Endodermal cell (in vitro differentiated cells): ENCODE measurements around the gene WNT10A. TPM values are rescaled to one million over a fixed set of nuclear protein-coding genes. Genes with fewer than 3 reads are reported as not detected.

Source experiments
- DNase-seq: peaks from one replicate; pipeline ENCODE4 v3.0.0-alpha.2; 2017
- H3K27ac ChIP-seq: 2 replicates; pipeline ENCODE4 v1.5.1; 2013; ENCODE audit warnings: mild to moderate bottlenecking, low read depth, low read length, moderate library complexity
- H3K27me3 ChIP-seq: 2 replicates; pipeline ENCODE4 v1.6.1; 2013; ENCODE audit warnings: mild to moderate bottlenecking, low read length, moderate library complexity; ENCODE audit not compliant: insufficient read depth, control insufficient read depth, poor library complexity, severe bottlenecking
- H3K36me3 ChIP-seq: 2 replicates; pipeline ENCODE4 v1.7.0; 2013; ENCODE audit warnings: mild to moderate bottlenecking, low read length, moderate library complexity; ENCODE audit not compliant: control insufficient read depth, insufficient read depth
- H3K4me1 ChIP-seq: one replicate; pipeline ENCODE4 v1.7.0; 2013; ENCODE audit warnings: low read length; ENCODE audit not compliant: control insufficient read depth, insufficient read depth
- H3K4me3 ChIP-seq: 2 replicates; pipeline ENCODE4 v1.5.1; 2013; ENCODE audit warnings: mild to moderate bottlenecking, low read length, moderate library complexity
- H3K9ac ChIP-seq: 2 replicates; pipeline ENCODE4 v1.6.1; 2013; ENCODE audit warnings: mild to moderate bottlenecking, low read length, moderate library complexity; ENCODE audit not compliant: poor library complexity, severe bottlenecking; ENCODE audit errors: extremely low read depth
- H3K9me3 ChIP-seq: 2 replicates; pipeline ENCODE4 v1.6.1; 2013; ENCODE audit warnings: mild to moderate bottlenecking, low read length, moderate library complexity; ENCODE audit not compliant: control insufficient read depth
- H3K27ac Mint-ChIP-seq: 2 replicates; pipeline ENCODE4 v1.8.0; 2020; ENCODE audit warnings: mixed read lengths
- H3K27me3 Mint-ChIP-seq: 2 replicates; pipeline ENCODE4 v1.8.0; 2021; ENCODE audit warnings: mild to moderate bottlenecking, mixed read lengths; ENCODE audit not compliant: insufficient read depth
- H3K36me3 Mint-ChIP-seq: 2 replicates; pipeline ENCODE4 v1.8.0; 2020; ENCODE audit warnings: low read depth, mixed read lengths
- H3K4me1 Mint-ChIP-seq: 2 replicates; pipeline ENCODE4 v1.8.0; 2020; ENCODE audit warnings: mixed read lengths
- H3K4me3 Mint-ChIP-seq: 2 replicates; pipeline ENCODE4 v1.8.0; 2020; ENCODE audit warnings: mild to moderate bottlenecking, moderate library complexity, mixed read lengths
- H3K9me3 Mint-ChIP-seq: 2 replicates; pipeline ENCODE4 v1.8.0; 2020; ENCODE audit warnings: mild to moderate bottlenecking, mixed read lengths
- WGBS, 2 experiments: methylation state at CpG; one replicate each; pipeline versions ENCODE4 v1.1.5 to v1.1.7; 2013; ENCODE audit warnings: missing lambda C conversion rate in 2 of 2, mixed read lengths in 1 of 2; ENCODE audit not compliant: insufficient coverage in 1 of 2, insufficient read length in 1 of 2; 5-methylcytosine and 5-hydroxymethylcytosine counted together
- total RNA-seq, 2 donors: library from RNA; stranded (reverse); fragmentation: NEBNext Ultra II Directional in 1 of 2; extraction: Animal tissue kit (Norgen Biotek cat#: 25700) in 1 of 2; gene quantifications; 2 replicates in 1 of 2; 3 replicates in 1 of 2; pipeline ENCODE4 v1.2.1, GENCODE V29; 2021
- TF ChIP-seq, protein P1 (sequence below): fragments of 200-600 bp; sonication (generic); conservative IDR thresholded peaks from 2 replicates; pipeline ENCODE4 v1.5.0; 2021; ENCODE audit warnings: antibody characterized with exemption, mild to moderate bottlenecking

The WNT10A gene
- total RNA-seq, 2 donors from 2014 or later, result not detected

DNA sequence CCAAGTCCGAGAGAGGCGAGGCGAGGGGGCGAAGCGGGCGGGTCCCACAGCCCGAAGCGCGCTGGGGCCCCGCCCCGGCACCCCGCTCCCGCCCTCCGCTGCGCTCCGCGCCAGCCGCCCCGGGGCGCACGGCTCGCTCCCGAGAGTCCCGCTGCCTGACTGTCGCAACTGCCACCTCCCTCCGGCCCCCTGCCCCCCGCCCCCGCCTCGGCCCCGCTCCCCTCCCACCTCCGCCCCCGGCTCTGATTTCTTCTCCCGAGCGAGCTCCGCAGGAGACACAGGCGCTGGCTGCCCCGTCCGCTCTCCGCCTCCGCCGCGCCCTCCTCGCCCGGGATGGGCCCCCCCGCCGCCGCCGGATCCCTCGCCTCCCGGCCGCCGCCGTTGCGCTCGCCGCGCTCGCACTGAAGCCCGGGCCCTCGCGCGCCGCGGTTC, 21.1 kb upstream of the WNT10A start, which contains the start of gene WNT6:
Gene WNT6, plus strand, starts transcription at position 250 of the 432 bp plus-strand sequence. CDS start 233 bp downstream, outside the sequence.
- Mint-ChIP-seq H3K4me1 (peaks cover 13% of the 10 kb centered on the region), H3K27me3 (peaks cover 95% of the 10 kb centered on the region), H3K36me3 (no peaks in the 10 kb centered on the region), H3K27ac (no peak within 1 kb of the TSS), H3K9me3 (no peaks in the 10 kb centered on the region), H3K4me3 (peak within 1 kb of the TSS; percentile 48)
- Histone ChIP-seq H3K4me1 (peaks cover 8% of the 10 kb centered on the region), H3K4me3 (no peak within 1 kb of the TSS), H3K27me3 (peaks cover 98% of the 10 kb centered on the region), H3K36me3 (no peaks in the 10 kb centered on the region), H3K9me3 (no peaks in the 10 kb centered on the region), H3K27ac (no peak within 1 kb of the TSS), H3K9ac (no peak within 1 kb of the TSS)
- DNase-seq, result peak; percentile 82
- WGBS, 2 experiments, result 1% methylated on average over 62 of the region's 64 CpGs; no CpG with 5 or more reads in 1 of the 2 experiments
- TF ChIP-seq, protein P1, sequence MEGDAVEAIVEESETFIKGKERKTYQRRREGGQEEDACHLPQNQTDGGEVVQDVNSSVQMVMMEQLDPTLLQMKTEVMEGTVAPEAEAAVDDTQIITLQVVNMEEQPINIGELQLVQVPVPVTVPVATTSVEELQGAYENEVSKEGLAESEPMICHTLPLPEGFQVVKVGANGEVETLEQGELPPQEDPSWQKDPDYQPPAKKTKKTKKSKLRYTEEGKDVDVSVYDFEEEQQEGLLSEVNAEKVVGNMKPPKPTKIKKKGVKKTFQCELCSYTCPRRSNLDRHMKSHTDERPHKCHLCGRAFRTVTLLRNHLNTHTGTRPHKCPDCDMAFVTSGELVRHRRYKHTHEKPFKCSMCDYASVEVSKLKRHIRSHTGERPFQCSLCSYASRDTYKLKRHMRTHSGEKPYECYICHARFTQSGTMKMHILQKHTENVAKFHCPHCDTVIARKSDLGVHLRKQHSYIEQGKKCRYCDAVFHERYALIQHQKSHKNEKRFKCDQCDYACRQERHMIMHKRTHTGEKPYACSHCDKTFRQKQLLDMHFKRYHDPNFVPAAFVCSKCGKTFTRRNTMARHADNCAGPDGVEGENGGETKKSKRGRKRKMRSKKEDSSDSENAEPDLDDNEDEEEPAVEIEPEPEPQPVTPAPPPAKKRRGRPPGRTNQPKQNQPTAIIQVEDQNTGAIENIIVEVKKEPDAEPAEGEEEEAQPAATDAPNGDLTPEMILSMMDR, result no peak

DNA sequence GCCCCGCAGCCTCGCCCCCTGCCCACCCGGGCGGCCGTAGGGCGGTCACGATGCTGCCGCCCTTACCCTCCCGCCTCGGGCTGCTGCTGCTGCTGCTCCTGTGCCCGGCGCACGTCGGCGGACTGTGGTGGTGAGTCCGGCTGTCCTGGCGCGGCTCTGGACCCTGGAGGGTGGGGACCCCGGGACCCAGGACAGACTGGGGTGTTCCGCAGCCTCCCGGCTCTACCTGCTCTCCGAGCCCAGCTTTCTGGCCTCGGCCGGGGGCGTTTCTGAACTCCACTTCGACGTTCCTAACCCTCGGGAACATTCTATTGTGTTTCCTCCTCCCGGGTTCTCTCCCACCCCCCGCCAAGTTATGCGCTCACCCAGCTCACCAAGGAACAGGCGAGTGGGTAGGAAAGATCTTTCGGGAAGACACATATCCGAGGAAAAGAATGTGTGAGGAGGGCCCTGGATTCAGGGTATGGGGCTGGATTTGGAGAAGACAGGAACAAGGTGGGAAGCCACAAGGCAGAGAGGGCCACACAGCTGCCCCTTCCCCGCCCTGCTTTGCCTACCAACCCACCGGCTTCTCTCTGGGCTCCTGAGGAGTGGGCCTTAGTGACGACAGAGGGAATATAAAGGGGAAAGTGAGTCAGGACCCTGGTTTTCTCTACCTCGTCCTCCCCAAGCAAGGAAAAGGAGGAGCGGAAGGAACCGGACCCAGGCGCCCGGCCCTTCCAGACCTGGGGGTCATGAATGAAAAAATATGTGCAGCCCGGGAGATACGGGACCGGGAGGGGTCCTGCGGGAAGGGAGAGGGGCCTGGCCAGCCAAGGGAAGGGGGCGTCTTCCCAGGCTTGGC, 20.4 kb upstream of the WNT10A start:
- Mint-ChIP-seq H3K27ac (no peak overlapping the region), H3K4me3 (peak overlapping the region; percentile 48), H3K27me3 (peaks cover 95% of the 10 kb centered on the region), H3K4me1 (peaks cover 13% of the 10 kb centered on the region), H3K9me3 (no peaks in the 10 kb centered on the region), H3K36me3 (no peaks in the 10 kb centered on the region)
- H3K4me3 ChIP-seq, result no peak overlapping the region
- no peak overlapping the region for H3K27ac ChIP-seq
- WGBS, 2 experiments, result 3 to 5% methylated on average over 27 to 47 of the region's 47 CpGs
- no peaks in the 10 kb centered on the region for H3K36me3 ChIP-seq
- TF ChIP-seq, protein P1, result no peak
- H3K9me3 ChIP-seq, result no peaks in the 10 kb centered on the region
- peaks cover 8% of the 10 kb centered on the region for H3K4me1 ChIP-seq
- peaks cover 98% of the 10 kb centered on the region for H3K27me3 ChIP-seq
- DNase-seq, result no peak
- no peak overlapping the region for H3K9ac ChIP-seq

DNA sequence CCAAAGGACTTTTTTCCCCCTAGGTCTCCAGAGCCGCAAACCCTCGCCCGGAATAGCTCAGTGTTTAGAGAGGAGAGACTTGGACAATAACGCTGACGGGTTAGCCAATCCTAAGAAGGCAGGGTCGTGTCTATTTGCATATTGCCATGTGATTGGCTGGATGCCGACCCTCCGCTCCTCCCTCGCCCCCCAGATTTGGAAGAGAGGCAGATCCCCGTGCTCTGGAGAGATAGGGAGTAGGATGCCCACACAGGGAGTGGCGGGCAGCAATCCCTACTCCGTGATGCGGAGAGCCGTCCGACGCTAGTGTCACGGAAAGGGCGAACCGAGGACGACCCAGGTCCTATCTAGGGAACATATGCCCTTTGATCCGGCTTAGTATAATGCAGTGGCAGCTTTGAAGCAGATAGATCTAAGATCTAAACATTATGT, 19.7 kb upstream of the WNT10A start:
- H3K4me3 ChIP-seq, result peak overlapping the region; percentile 35
- H3K9me3 Mint-ChIP-seq, result no peaks in the 10 kb centered on the region
- H3K4me1 ChIP-seq, result peaks cover 8% of the 10 kb centered on the region
- H3K4me1 Mint-ChIP-seq, result peaks cover 13% of the 10 kb centered on the region
- peak; percentile 96 for DNase-seq
- no peaks in the 10 kb centered on the region for H3K9me3 ChIP-seq
- WGBS, 2 experiments, result 0 to 2% methylated on average over 19 to 21 of the region's 21 CpGs
- peaks cover 93% of the 10 kb centered on the region for H3K27me3 Mint-ChIP-seq
- H3K36me3 ChIP-seq, result no peaks in the 10 kb centered on the region
- no peak overlapping the region for H3K4me3 Mint-ChIP-seq
- peaks cover 94% of the 10 kb centered on the region for H3K27me3 ChIP-seq
- no peak overlapping the region for H3K27ac ChIP-seq
- H3K36me3 Mint-ChIP-seq, result no peaks in the 10 kb centered on the region
- TF ChIP-seq, protein P1, result no peak
- no peak overlapping the region for H3K27ac Mint-ChIP-seq
- H3K9ac ChIP-seq, result no peak overlapping the region
